HG03442 (cell line): Measurements from ENCODE around the gene GON4L.
"Not testable (repeated sequence)": the region's sequence is repeated elsewhere in the genome, so short reads cannot be mapped to it uniquely, and the experiment has no call there.

Source experiments
- ATAC-seq: cut with Tn5 transposase; IDR thresholded peaks from one replicate; pipeline ENCODE4 v1.9.1; 2021; ENCODE audit warnings: mild to moderate bottlenecking, moderate library complexity; ENCODE audit not compliant: unreplicated experiment

GON4L gene

GRCh38 chr1:155856975-155857930 is at the start of gene GON4L:
GON4L (minus strand) TSS chr1:155857214; CDS start chr1:155853780, 3,434 bp downstream.
- ATAC-seq = peak; percentile 44

GRCh38 chr1:155904261-155904660 is 47.2 kb upstream of the GON4L start:
- no peak for ATAC-seq

DNA sequence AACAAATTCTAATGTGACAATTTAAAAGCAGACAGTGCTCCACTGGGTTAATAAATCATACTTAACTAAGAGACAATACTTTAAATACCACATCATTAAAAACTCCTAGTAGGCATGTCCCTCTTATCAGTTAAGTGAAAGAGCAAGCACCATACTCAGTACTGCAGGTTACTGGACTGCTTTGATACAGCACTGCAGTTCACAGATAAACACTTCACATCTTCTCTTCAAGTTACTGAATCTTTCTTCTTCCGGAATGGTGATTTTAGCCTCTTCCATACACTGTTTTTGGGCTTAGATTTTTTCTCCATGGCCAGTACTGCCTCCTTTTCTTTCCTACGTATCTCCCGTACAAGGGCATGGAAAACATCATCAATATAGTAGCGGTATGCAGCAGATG is 43.1 kb upstream of the GON4L start:
- ATAC-seq = no peak

DNA sequence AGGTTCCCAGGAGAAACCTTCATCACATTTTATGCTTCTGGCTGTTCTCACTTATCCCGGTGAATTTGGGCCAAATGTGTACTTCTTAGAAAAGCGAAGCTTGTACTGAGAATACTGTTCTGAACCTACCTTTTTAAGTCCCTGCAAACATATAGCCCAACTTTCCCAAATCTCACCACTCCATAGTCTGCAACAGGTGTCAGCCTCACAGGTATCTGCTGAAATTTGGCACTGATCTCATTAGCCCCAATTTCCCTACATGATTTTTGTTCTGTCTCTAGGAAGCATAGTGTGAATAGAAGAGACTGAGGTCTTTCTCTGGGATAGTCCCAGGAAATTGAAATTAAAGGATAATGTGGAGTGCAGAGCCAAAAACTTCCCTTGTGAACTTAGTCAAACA is 42.7 kb upstream of the GON4L start:
- ATAC-seq = no peak

GRCh38 chr1:155898888-155899287 is 41.9 kb upstream of the GON4L start:
- no peak for ATAC-seq

DNA sequence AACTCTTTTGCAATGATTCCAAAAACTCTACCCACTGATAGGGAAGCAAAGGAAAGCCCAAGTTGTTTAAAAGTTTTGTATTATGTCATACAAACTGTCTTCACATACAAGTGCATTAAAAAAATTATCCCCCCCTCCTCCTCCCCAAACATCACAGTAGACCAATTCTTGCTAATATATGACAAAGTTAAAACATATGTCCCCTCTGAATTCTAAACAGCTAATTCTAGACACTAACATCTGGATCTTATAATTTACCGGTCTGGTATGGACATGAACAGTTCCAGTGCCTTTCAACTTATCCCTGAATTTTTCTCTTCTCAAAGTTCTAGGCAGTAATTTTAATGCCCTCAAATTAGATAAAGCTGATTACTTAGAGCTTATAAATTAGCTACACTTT is 40.7 kb upstream of the GON4L start:
- ATAC-seq = no peak

DNA sequence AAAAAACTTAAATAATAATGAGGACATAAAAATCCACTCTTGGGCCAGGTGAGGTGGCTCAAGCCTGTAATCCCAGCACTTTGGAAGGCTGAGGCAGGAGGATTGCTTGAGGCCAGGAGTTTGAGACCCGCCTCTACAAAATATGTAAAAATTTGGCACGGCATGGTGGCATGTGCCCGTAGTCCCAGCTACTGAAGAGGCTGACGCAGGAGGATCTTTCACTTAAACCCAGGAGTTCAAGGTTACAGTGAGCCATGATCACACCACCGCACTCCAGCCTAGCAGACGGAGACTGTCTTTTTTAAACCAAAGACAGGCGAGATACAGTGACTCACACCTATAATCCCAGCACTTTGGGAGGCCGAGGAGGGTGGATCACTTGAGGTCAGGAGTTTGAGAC is 39.5 kb upstream of the GON4L start:
- ATAC-seq = not testable (repeated sequence)

- ATAC-seq = not testable (repeated sequence)
Observed at GRCh38 chr1:155895617-155896016, 38.6 kb upstream of the GON4L start.

- no peak for ATAC-seq
Observed at GRCh38 chr1:155893389-155894142, 36.6 kb upstream of the GON4L start.

DNA sequence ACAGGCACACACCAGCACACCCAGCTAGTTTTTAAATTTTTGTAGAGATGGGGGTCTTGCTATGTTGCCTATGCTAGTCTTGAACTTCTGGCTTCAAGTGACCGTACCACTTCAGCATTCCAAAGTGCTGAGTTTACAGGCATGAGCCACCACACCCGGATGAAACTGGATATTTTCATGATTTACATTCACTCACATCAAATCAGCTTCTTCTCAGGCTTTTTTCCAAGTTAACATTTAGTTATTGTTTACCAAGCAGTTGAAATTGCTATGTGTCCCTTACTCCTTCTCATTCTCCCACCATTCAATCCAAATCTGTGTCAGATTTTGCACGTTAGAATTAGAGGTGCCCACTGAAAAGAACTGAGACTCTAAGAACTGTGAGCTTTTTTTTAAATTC is 35.8 kb upstream of the GON4L start:
- ATAC-seq = no peak

- ATAC-seq = no peak
Observed at GRCh38 chr1:155890251-155890650, 33.2 kb upstream of the GON4L start.

DNA sequence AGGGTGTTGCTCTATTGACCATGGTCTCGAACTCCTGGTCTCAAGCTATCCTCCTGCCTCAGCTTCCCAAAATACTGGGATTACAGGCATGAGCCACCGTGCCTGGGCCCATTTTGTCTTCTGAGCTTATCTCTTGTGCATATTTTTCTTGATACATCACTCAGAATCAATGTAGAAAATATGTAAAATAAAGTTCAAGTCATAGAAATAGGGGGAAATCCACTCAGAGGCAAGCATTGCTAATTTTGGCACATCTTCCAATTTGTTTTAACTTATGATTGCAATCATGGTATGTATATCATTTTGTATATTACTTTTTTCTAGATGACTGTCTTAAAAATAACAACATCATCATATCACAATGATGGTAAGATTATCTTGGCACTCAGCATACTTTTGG is 32.6 kb upstream of the GON4L start:
- no peak for ATAC-seq

DNA sequence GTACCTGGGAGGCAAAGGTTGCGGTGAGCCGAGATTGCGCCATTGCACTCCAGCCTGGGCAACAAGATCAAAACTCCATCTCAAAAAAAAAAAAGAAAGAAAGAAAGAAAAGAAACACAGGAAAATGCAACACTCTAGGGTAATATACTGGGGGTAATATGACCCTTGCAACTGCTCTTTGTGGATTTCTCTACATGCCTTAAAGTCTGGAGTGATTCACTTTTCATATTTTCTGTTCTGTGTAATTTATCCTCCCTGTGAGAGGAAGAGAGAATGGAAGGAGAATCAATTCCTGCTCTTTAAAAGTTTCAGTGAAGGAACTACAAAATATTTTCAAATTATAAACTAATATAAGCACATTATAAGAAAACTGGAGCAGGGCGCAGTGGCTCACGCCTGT is 31.5 kb upstream of the GON4L start:
- no peak for ATAC-seq

GRCh38 chr1:155884982-155885381 is 28.0 kb upstream of the GON4L start:
- ATAC-seq = no peak

GRCh38 chr1:155884031-155884960 is 27.3 kb upstream of the GON4L start:
- ATAC-seq = no peak

DNA sequence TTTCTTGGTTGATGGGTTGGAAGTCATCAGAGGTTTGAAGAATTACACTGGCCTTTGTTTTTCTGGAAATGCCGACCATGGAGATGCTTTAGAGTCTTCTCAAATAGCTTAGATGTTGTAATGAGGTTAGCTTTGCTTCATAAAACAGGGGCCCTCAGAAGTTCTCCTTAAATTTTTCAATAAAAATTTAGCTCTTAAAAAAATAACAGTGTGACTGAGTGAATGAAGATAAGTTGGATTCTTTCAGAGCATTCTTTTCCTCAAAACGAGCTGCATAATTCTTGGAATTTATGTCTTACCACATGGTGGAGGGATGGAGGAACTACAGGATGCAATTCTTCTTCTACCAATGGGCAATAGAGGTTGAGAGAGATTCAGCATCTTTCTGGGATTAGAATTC is 25.8 kb upstream of the GON4L start:
- no peak for ATAC-seq

DNA sequence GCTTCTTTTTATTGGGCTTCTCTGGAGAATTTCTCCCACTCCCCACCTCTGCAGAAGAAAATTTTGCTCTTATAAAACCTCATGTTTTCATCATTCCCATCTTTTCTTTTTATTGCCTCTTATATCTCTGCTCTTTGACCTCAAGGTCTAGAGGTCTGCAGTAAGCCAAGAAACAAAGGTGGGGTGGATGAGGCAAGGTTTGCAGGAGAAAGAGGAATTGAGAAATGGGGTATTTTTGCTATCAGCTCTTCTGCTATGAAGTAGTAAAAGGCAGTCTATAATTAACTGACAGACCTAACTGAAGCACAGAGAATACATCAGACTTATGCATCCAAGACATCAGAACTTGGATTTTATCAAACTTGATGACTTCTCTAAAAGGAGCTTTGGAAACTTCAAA is 25.2 kb upstream of the GON4L start:
- no peak for ATAC-seq

- ATAC-seq = no peak
Observed at GRCh38 chr1:155880950-155881349, 23.9 kb upstream of the GON4L start.

DNA sequence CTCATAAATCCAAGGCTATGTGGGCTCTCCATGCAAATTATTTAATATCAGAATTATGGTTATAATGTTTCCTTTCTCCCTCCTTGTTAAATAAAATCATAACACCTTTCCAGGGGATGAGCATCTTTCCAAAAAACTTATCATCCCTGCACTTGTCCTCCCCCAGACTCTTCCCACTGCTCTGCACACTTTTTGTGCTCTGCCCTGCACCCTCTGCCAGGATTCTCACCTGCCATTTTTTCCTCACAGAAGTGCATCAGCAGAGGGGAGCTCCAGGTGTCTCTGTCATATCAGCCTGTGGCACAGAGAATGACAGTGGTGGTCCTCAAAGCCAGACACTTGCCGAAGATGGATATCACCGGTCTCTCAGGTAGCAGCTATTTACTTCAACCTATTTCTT is 23.2 kb upstream of the GON4L start:
- no peak for ATAC-seq

- no peak for ATAC-seq
Observed at GRCh38 chr1:155877945-155878344, 20.9 kb upstream of the GON4L start.

DNA sequence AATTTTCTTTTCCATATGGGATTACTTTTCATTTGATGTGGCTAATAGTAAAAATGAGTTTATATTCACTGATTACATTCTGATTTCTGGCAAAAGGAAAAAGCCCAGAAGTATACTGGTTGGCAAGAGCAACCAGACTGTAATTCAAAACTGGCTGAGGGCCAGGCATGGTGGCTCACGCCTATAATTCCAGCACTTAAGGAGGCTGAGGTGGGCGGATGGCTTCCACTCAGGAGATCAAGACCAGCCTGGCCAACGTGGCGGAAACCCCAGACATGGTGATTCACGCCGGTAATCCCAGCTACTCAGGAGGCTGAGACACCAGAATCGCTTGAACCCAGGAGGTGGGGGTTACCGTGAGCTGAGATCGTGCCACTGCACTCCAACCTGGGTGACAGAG is 16.8 kb upstream of the GON4L start:
- ATAC-seq = no peak
